Tibial artery (tissue), 4 donors: ENCODE data around the gene PNMA6E.
"Not testable (repeated sequence)": the region's sequence is repeated elsewhere in the genome, so short reads cannot be mapped to it uniquely, and the experiment has no call there.

Experiments
- DNase-seq, 2 donors: peaks; one replicate each; pipeline ENCODE4 v3.0.0-alpha.2; 2019
- H3K27ac ChIP-seq, 2 donors: fragments of 200-600 bp; sonication (generic) in 1 of 2; 1 replicate in 1 of 2; 2 replicates in 1 of 2; pipeline ENCODE4 v1.5.1; 2018 to 2019; ENCODE audit warnings: mild to moderate bottlenecking in 1 of 2
- H3K27me3 ChIP-seq, 2 donors: fragments of 200-600 bp; sonication (generic) in 1 of 2; one replicate each; pipeline versions ENCODE4 v1.5.1 to v1.6.0; 2016 to 2019
- H3K36me3 ChIP-seq, 3 donors: fragments of 200-600 bp; sonication (generic) in 2 of 3; one replicate each; pipeline ENCODE4 v1.5.1; 2016 to 2019; ENCODE audit warnings: mild to moderate bottlenecking in 2 of 3
- H3K4me1 ChIP-seq, 4 donors: fragments of 200-600 bp; sonication (generic) in 2 of 4; 1 replicate in 3 of 4; 2 replicates in 1 of 4; pipeline ENCODE4 v1.5.1; 2016 to 2019
- H3K4me3 ChIP-seq, 2 donors: fragments of 200-600 bp; sonication (generic) in 1 of 2; 1 replicate in 1 of 2; 2 replicates in 1 of 2; pipeline ENCODE4 v1.5.1; 2018 to 2019; ENCODE audit warnings: mild to moderate bottlenecking in 2 of 2
- H3K9me3 ChIP-seq, 3 donors: fragments of 200-600 bp; sonication (generic) in 1 of 3; one replicate each; pipeline ENCODE4 v1.5.1; 2016 to 2019
- CTCF ChIP-seq, 2 experiments: fragments of 200-600 bp in 1 of 2; fragments of 450-650 bp in 1 of 2; IDR thresholded peaks; one replicate each; pipeline ENCODE4 v1.5.1; 2017 to 2019; ENCODE audit warnings: antibody characterized with exemption in 2 of 2, mild to moderate bottlenecking in 1 of 2, moderate library complexity in 1 of 2
- intact Hi-C: fragments of 100-400 bp; cut with DNase I; formaldehyde crosslinking; loops from one replicate; pipeline ENCODE4 v1.15.0; 2023; ENCODE audit warnings: low total_unique reads

Gene PNMA6E

GRCh38 chrX:153388722-153389459 is 12.3 kb downstream of the PNMA6E start:
- H3K4me1 ChIP-seq = no peaks in the 10 kb centered on the region
- DNase-seq = no peak
- no peaks in the 10 kb centered on the region for H3K27me3 ChIP-seq
- H3K27ac ChIP-seq = no peak overlapping the region
- intact Hi-C loops = no loop called here
- no peak for TF ChIP-seq CTCF (IDR thresholded peaks at IDR 0.05)
- no peaks in the 10 kb centered on the region for H3K36me3 ChIP-seq
- H3K4me3 ChIP-seq = no peak overlapping the region
- no peaks in the 10 kb centered on the region for H3K9me3 ChIP-seq

GRCh38 chrX:153387987-153388721 is 13.0 kb downstream of the PNMA6E start:
- no peaks in the 10 kb centered on the region for H3K27me3 ChIP-seq
- no peak overlapping the region for H3K27ac ChIP-seq
- intact Hi-C loops = no loop called here
- no peak for DNase-seq
- no peaks in the 10 kb centered on the region for H3K4me1 ChIP-seq
- H3K36me3 ChIP-seq = no peaks in the 10 kb centered on the region
- H3K9me3 ChIP-seq = no peaks in the 10 kb centered on the region
- no peak for TF ChIP-seq CTCF (IDR thresholded peaks at IDR 0.05)
- no peak overlapping the region for H3K4me3 ChIP-seq

GRCh38 chrX:153387345-153387744 is 13.8 kb downstream of the PNMA6E start:
- no peak for DNase-seq
- intact Hi-C loops = no loop called here
- Histone ChIP-seq H3K36me3 (no peaks in the 10 kb centered on the region), H3K4me1 (no peaks in the 10 kb centered on the region), H3K27me3 (no peaks in the 10 kb centered on the region), H3K4me3 (no peak overlapping the region), H3K9me3 (no peaks in the 10 kb centered on the region), H3K27ac (no peak overlapping the region)
- TF ChIP-seq CTCF (IDR thresholded peaks at IDR 0.05) = no peak

- intact Hi-C loops = no loop called here
- no peaks in the 10 kb centered on the region for H3K27me3 ChIP-seq
- H3K27ac ChIP-seq = no peak overlapping the region
- DNase-seq = no peak
- H3K4me1 ChIP-seq = peaks cover 0 to 4% (median 0%) of the 10 kb centered on the region in 4 donors
- TF ChIP-seq CTCF (IDR thresholded peaks at IDR 0.05) = no peak
- no peaks in the 10 kb centered on the region for H3K36me3 ChIP-seq
- H3K4me3 ChIP-seq = no peak overlapping the region
- no peaks in the 10 kb centered on the region for H3K9me3 ChIP-seq
Observed at GRCh38 chrX:153386097-153386496, 15.1 kb downstream of the PNMA6E start.

GRCh38 chrX:153384973-153385372 is 16.2 kb downstream of the PNMA6E start:
- H3K36me3 ChIP-seq, H3K4me1 ChIP-seq, H3K4me3 ChIP-seq, DNase-seq, H3K27me3 ChIP-seq, H3K27ac ChIP-seq, H3K9me3 ChIP-seq, intact Hi-C loops: not testable (repeated sequence)

GRCh38 chrX:153384390-153384789 is 16.8 kb downstream of the PNMA6E start:
- Histone ChIP-seq H3K27me3 (no peaks in the 10 kb centered on the region), H3K27ac (no peak overlapping the region), H3K9me3 (no peaks in the 10 kb centered on the region), H3K36me3 (no peaks in the 10 kb centered on the region), H3K4me1 (peaks cover 0 to 4% (median 0%) of the 10 kb centered on the region in 4 donors), H3K4me3 (no peak overlapping the region)
- no peak for DNase-seq
- no peak for TF ChIP-seq CTCF (IDR thresholded peaks at IDR 0.05)
- intact Hi-C loops = no loop called here
